ENCODE results near the gene XRN2.
"Not testable (repeated sequence)": the region's sequence is repeated elsewhere in the genome, so short reads cannot be mapped to it uniquely, and the experiment has no call there.

Gene XRN2

GRCh38 chr20:21355981-21356380 is 52.9 kb downstream of the XRN2 start:
- no peak for DNase-seq

GRCh38 chr20:21356386-21356785 is 53.3 kb downstream of the XRN2 start:
- no peak for DNase-seq

GRCh38 chr20:21357844-21358243 is 54.7 kb downstream of the XRN2 start:
- no peak for DNase-seq

GRCh38 chr20:21358737-21359136 is 55.6 kb downstream of the XRN2 start:
- DNase-seq: no peak

- DNase-seq: no peak
Observed at GRCh38 chr20:21360705-21361104, 57.6 kb downstream of the XRN2 start.

GRCh38 chr20:21361266-21361665 is 58.1 kb downstream of the XRN2 start:
- no peak for DNase-seq

- DNase-seq: no peak
Observed at GRCh38 chr20:21364413-21364812, 61.3 kb downstream of the XRN2 start.

- DNase-seq: no peak
Observed at GRCh38 chr20:21365771-21366170, 62.6 kb downstream of the XRN2 start.

- not testable (repeated sequence) for DNase-seq
Observed at GRCh38 chr20:21366273-21366672, 63.1 kb downstream of the XRN2 start.

- no peak for DNase-seq
Observed at GRCh38 chr20:21368791-21369190, 65.7 kb downstream of the XRN2 start.

- no peak for DNase-seq
Observed at GRCh38 chr20:21371193-21371592, 68.1 kb downstream of the XRN2 start.

GRCh38 chr20:21372016-21372415 is 68.9 kb downstream of the XRN2 start:
- no peak for DNase-seq

GRCh38 chr20:21373436-21373835 is 70.3 kb downstream of the XRN2 start:
- no peak for DNase-seq

GRCh38 chr20:21376626-21377025 is 73.5 kb downstream of the XRN2 start:
- DNase-seq: no peak

GRCh38 chr20:21377701-21378100 is 74.6 kb downstream of the XRN2 start:
- no peak for DNase-seq

- DNase-seq: no peak
Observed at GRCh38 chr20:21378259-21378658, 75.1 kb downstream of the XRN2 start.

GRCh38 chr20:21380711-21381110 is 77.6 kb downstream of the XRN2 start:
- no peak for DNase-seq

- DNase-seq: no peak
Observed at GRCh38 chr20:21381619-21382018, 78.5 kb downstream of the XRN2 start.

- no peak for DNase-seq
Observed at GRCh38 chr20:21384308-21384892, 81.3 kb downstream of the XRN2 start.

GRCh38 chr20:21386111-21386510 is 83.0 kb downstream of the XRN2 start:
- no peak for DNase-seq

- DNase-seq: no peak
Observed at GRCh38 chr20:21387528-21387927, 84.4 kb downstream of the XRN2 start.

- DNase-seq: no peak
Observed at GRCh38 chr20:21388566-21388965, 85.4 kb downstream of the XRN2 start.

- DNase-seq: no peak
Observed at GRCh38 chr20:21389368-21389767, 86.2 kb downstream of the XRN2 start.

- no peak for DNase-seq
Observed at GRCh38 chr20:21390768-21391167, 87.6 kb downstream of the XRN2 start.

- no peak for DNase-seq
Observed at GRCh38 chr20:21391185-21391971, 88.2 kb downstream of the XRN2 start.
